GM10266 (cell line): ENCODE measurements around the gene FGFR3.

Experiments
- DNase-seq: peaks from one replicate; pipeline ENCODE4 v3.0.0; 2012; ENCODE audit errors: extremely low spot score
- TF ChIP-seq, protein P1 (sequence below): IDR thresholded peaks from 2 replicates; pipeline ENCODE4 v1.5.1; 2012; ENCODE audit warnings: mild to moderate bottlenecking, low read depth; ENCODE audit not compliant: control insufficient read depth, insufficient read depth; ENCODE audit errors: missing control alignments

FGFR3 gene

GRCh38 chr4:1792832-1793495 lies at the start of gene FGFR3:
TSS of gene FGFR3 (plus strand) at chr4:1793293. CDS start at chr4:1793935, 642 bp downstream.
- TF ChIP-seq, protein P1, sequence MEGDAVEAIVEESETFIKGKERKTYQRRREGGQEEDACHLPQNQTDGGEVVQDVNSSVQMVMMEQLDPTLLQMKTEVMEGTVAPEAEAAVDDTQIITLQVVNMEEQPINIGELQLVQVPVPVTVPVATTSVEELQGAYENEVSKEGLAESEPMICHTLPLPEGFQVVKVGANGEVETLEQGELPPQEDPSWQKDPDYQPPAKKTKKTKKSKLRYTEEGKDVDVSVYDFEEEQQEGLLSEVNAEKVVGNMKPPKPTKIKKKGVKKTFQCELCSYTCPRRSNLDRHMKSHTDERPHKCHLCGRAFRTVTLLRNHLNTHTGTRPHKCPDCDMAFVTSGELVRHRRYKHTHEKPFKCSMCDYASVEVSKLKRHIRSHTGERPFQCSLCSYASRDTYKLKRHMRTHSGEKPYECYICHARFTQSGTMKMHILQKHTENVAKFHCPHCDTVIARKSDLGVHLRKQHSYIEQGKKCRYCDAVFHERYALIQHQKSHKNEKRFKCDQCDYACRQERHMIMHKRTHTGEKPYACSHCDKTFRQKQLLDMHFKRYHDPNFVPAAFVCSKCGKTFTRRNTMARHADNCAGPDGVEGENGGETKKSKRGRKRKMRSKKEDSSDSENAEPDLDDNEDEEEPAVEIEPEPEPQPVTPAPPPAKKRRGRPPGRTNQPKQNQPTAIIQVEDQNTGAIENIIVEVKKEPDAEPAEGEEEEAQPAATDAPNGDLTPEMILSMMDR: no peak
- DNase-seq: peak; percentile 96

DNA sequence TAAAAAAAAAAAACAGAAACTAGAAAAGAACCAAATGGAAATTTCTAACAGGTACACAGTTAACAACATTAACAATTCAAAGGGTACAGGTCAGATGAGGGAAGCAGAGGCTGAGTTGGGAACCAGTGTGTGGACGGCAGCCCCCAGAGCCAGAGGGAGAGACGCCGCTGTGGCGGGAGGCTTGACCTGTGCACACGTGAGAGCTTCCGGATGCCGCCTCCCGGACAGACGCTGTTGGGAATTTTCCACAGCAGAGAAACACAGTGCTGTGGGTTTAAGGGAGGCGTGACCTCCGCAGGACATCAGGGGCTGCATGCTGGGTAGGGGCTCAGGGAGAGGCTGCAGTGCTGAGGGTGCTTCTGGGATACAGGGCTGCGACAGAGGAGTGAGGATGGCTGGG lies 49.5 kb upstream of the FGFR3 start:
- no peak for DNase-seq
- TF ChIP-seq, protein P1: no peak

GRCh38 chr4:1743975-1744374 lies 49.1 kb upstream of the FGFR3 start:
- TF ChIP-seq, protein P1: no peak
- DNase-seq: no peak

GRCh38 chr4:1744552-1744951 lies 48.5 kb upstream of the FGFR3 start:
- TF ChIP-seq, protein P1: no peak
- no peak for DNase-seq

- TF ChIP-seq, protein P1: no peak
- DNase-seq: no peak
These were observed 47.9 kb upstream of the FGFR3 start for GRCh38 chr4:1745165-1745564.

DNA sequence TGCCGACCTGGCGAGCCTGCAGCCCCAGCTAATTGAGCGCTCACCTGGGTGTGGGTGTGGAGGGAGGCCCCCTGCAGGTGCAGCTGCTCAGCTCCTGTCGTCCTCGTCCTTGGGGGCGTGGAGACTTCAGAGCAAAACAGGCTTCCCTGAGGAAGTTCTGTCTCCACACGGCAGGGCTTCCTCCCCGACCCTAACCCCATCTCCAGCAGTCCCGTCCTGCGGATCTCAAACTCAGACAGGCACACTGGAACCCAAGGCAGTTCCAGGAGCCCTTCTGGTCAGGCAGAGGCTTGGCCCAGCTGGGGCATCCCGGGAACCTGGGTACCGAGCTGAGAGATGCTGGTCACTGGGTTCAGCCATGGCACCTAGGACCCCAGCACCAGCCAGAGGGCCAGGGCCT lies 47.4 kb upstream of the FGFR3 start:
- TF ChIP-seq, protein P1: no peak
- no peak for DNase-seq

- DNase-seq: peak; percentile 89
- TF ChIP-seq, protein P1: peak; percentile 87
These were observed 46.8 kb upstream of the FGFR3 start for GRCh38 chr4:1746265-1746691.
